GM12878 (cell line): ENCODE data around the gene ZNF511.

Source experiments
- EZH2 ChIP-seq: IDR thresholded peaks from 2 replicates; pipeline ENCODE4 v1.6.1; 2012; ENCODE audit warnings: low read depth, mild to moderate bottlenecking, control low read depth, inconsistent platforms, low read length, borderline replicate concordance; ENCODE audit not compliant: control insufficient read depth
- FOXK2 ChIP-seq: fragments of 450-650 bp; IDR thresholded peaks from 2 replicates; pipeline ENCODE4 v1.6.1; 2017; ENCODE audit warnings: mild to moderate bottlenecking, moderate library complexity
- HDAC6 ChIP-seq: fragments of 200-600 bp; sonication (generic); IDR thresholded peaks from one replicate; pipeline ENCODE4 v1.8.0; 2017; ENCODE audit warnings: antibody characterized with exemption; ENCODE audit not compliant: unreplicated experiment
- NBN ChIP-seq: fragments of 450-650 bp; IDR thresholded peaks from 2 replicates; pipeline ENCODE4 v1.6.1; 2016
- NFYB ChIP-seq: IDR thresholded peaks from 2 replicates; pipeline ENCODE4 v1.6.1; 2011; ENCODE audit warnings: low read depth, mild to moderate bottlenecking, low read length, improper control_type of control experiment, moderate library complexity; ENCODE audit not compliant: insufficient read depth
- POLR2A ChIP-seq: IDR thresholded peaks from 2 replicates; pipeline ENCODE4 v1.6.1; 2011; ENCODE audit warnings: low read depth, mild to moderate bottlenecking, low read length
- RAD21 ChIP-seq: IDR thresholded peaks from 2 replicates; pipeline ENCODE4 v1.6.1; 2011; ENCODE audit warnings: mild to moderate bottlenecking, low read depth, low read length, moderate library complexity; ENCODE audit not compliant: insufficient read depth
- TF ChIP-seq, protein P1 (sequence below): IDR thresholded peaks from 2 replicates; pipeline ENCODE4 v1.6.1; 2012; ENCODE audit warnings: low read length, inconsistent platforms
- TF ChIP-seq, protein P2 (sequence below), 3 experiments: IDR thresholded peaks in 2 of 3; conservative IDR thresholded peaks in 1 of 3; 2 replicates each; pipeline ENCODE4 v1.5.1; 2011; ENCODE audit warnings: low read depth in 3 of 3, low read length in 3 of 3, mild to moderate bottlenecking in 3 of 3, control low read depth in 2 of 3, moderate library complexity in 2 of 3, inconsistent platforms in 1 of 3, mixed read lengths in 1 of 3; ENCODE audit not compliant: control insufficient read depth in 2 of 3, insufficient read depth in 1 of 3; ENCODE audit errors: extremely low read depth in 1 of 3

DNA sequence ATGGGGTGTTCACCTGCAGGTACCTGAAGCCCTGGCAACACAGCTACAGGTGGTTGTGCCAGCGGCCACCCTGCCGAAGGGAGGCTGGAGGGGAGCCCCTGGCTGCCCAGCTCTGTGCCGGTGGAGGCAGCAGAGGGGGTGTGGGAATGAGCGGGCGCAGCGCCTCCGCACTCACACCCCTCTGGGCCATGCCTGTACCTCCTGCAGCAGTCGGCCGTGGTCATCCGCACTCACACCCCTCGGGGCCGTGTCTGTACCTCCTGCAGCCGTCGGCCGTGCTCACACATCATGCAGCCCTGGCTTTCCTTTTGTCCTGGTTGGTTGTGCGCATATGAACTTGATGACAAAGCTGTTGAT is 1.7 kb downstream of the ZNF511 start:
- TF ChIP-seq FOXK2 (no peak), NBN (no peak), POLR2A (no peak), RAD21 (no peak), NFYB (no peak), EZH2 (no peak), HDAC6 (no peak)
- TF ChIP-seq, protein P1, sequence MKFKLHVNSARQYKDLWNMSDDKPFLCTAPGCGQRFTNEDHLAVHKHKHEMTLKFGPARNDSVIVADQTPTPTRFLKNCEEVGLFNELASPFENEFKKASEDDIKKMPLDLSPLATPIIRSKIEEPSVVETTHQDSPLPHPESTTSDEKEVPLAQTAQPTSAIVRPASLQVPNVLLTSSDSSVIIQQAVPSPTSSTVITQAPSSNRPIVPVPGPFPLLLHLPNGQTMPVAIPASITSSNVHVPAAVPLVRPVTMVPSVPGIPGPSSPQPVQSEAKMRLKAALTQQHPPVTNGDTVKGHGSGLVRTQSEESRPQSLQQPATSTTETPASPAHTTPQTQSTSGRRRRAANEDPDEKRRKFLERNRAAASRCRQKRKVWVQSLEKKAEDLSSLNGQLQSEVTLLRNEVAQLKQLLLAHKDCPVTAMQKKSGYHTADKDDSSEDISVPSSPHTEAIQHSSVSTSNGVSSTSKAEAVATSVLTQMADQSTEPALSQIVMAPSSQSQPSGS: no peak
- TF ChIP-seq, protein P2, sequence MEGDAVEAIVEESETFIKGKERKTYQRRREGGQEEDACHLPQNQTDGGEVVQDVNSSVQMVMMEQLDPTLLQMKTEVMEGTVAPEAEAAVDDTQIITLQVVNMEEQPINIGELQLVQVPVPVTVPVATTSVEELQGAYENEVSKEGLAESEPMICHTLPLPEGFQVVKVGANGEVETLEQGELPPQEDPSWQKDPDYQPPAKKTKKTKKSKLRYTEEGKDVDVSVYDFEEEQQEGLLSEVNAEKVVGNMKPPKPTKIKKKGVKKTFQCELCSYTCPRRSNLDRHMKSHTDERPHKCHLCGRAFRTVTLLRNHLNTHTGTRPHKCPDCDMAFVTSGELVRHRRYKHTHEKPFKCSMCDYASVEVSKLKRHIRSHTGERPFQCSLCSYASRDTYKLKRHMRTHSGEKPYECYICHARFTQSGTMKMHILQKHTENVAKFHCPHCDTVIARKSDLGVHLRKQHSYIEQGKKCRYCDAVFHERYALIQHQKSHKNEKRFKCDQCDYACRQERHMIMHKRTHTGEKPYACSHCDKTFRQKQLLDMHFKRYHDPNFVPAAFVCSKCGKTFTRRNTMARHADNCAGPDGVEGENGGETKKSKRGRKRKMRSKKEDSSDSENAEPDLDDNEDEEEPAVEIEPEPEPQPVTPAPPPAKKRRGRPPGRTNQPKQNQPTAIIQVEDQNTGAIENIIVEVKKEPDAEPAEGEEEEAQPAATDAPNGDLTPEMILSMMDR (IDR thresholded peaks at IDR 0.05 in 2 of 3, conservative IDR thresholded peaks at IDR 0.05 in 1 of 3; ENCODE audit: control insufficient read depth in 2 of 3, extremely low read depth in 1 of 3, insufficient read depth in 1 of 3, low read depth in 3 of 3, low read length in 3 of 3): no peak
